GM23338 (cell line): ENCODE data around the gene PTPN12. TPM values are rescaled to one million over a fixed set of nuclear protein-coding genes. Genes with fewer than 3 reads are reported as not detected.

Experiments used
- ATAC-seq: fragments of 200-7000 bp; cut with Tn5 transposase; 3 replicates; pipeline ENCODE4 v1.9.1; 2020
- DNase-seq: peaks from one replicate; pipeline ENCODE4 v3.0.0-alpha.2; 2015; ENCODE audit warnings: low spot score
- H2AFZ ChIP-seq: fragments of 200-600 bp; sonication (generic); 2 replicates; pipeline ENCODE4 v1.8.0; 2016; ENCODE audit warnings: antibody characterized with exemption, mild to moderate bottlenecking, moderate library complexity
- H3F3A ChIP-seq: fragments of 200-600 bp; sonication (generic); replicated peaks from 2 replicates; pipeline ENCODE4 v1.8.0; 2017; ENCODE audit warnings: antibody characterized with exemption, mixed run types, low read depth
- H3K27ac ChIP-seq: fragments of 200-600 bp; sonication (generic); 2 replicates; pipeline ENCODE4 v1.6.1; 2016; ENCODE audit warnings: low read depth
- H3K27me3 ChIP-seq: fragments of 200-600 bp; sonication (generic); 2 replicates; pipeline ENCODE4 v1.8.0; 2016; ENCODE audit warnings: mild to moderate bottlenecking, mixed run types, moderate library complexity; ENCODE audit not compliant: insufficient read depth
- H3K36me3 ChIP-seq: fragments of 200-600 bp; sonication (generic); 2 replicates; pipeline ENCODE4 v1.8.0; 2016; ENCODE audit warnings: mild to moderate bottlenecking; ENCODE audit not compliant: insufficient read depth
- H3K4me1 ChIP-seq: fragments of 200-600 bp; sonication (generic); 2 replicates; pipeline ENCODE4 v1.8.0; 2016; ENCODE audit warnings: mild to moderate bottlenecking, moderate library complexity; ENCODE audit not compliant: insufficient read depth
- H3K4me2 ChIP-seq: fragments of 200-600 bp; sonication (generic); 2 replicates; pipeline ENCODE4 v1.7.1; 2017; ENCODE audit warnings: mixed run types
- H3K4me3 ChIP-seq: fragments of 200-600 bp; sonication (generic); 2 replicates; pipeline ENCODE4 v1.6.1; 2016; ENCODE audit warnings: mixed run types
- H3K79me2 ChIP-seq: fragments of 200-600 bp; sonication (generic); replicated peaks from 2 replicates; pipeline ENCODE4 v1.8.0; 2017; ENCODE audit warnings: mild to moderate bottlenecking; ENCODE audit not compliant: insufficient read depth
- H3K9me2 ChIP-seq: fragments of 200-600 bp; sonication (generic); 2 replicates; pipeline ENCODE4 v1.8.0; 2017; ENCODE audit not compliant: insufficient read depth
- H4K20me1 ChIP-seq: fragments of 200-600 bp; sonication (generic); replicated peaks from 2 replicates; pipeline ENCODE4 v1.8.0; 2017; ENCODE audit warnings: mild to moderate bottlenecking; ENCODE audit not compliant: insufficient read depth
- H3K27ac Mint-ChIP-seq: 2 replicates; pipeline ENCODE4 v1.8.0; 2020; ENCODE audit warnings: inconsistent platforms, mild to moderate bottlenecking, moderate library complexity, mixed read lengths
- H3K27me3 Mint-ChIP-seq: 3 replicates; pipeline ENCODE4 v1.8.0; 2022; ENCODE audit warnings: low read depth, mild to moderate bottlenecking, moderate library complexity, mixed read lengths, inconsistent platforms; ENCODE audit not compliant: insufficient read depth, poor library complexity
- H3K36me3 Mint-ChIP-seq: 3 replicates; pipeline ENCODE4 v1.8.0; 2021; ENCODE audit warnings: low read depth, mild to moderate bottlenecking, inconsistent platforms, moderate library complexity, mixed read lengths
- H3K4me1 Mint-ChIP-seq: 3 replicates; pipeline ENCODE4 v1.8.0; 2020; ENCODE audit warnings: mild to moderate bottlenecking, inconsistent platforms, mixed read lengths
- H3K4me3 Mint-ChIP-seq: 3 replicates; pipeline ENCODE4 v1.8.0; 2021; ENCODE audit warnings: moderate library complexity, mild to moderate bottlenecking, inconsistent platforms, mixed read lengths
- H3K9me3 Mint-ChIP-seq: 3 replicates; pipeline ENCODE4 v1.8.0; 2020; ENCODE audit warnings: moderate library complexity, mild to moderate bottlenecking, inconsistent platforms, mixed read lengths
- CREB1 ChIP-seq: fragments of 250-450 bp; sonication (Bioruptor Pico); IDR thresholded peaks from 2 replicates; pipeline ENCODE4 v1.5.0; 2020; ENCODE audit warnings: low read depth, mild to moderate bottlenecking, moderate library complexity
- ETS1 ChIP-seq: IDR thresholded peaks from 2 replicates; pipeline ENCODE4 v1.6.1; 2016; ENCODE audit warnings: antibody characterized with exemption
- EZH2 ChIP-seq: fragments of 200-600 bp; sonication (generic); IDR thresholded peaks from one replicate; pipeline ENCODE4 v1.8.0; 2017; ENCODE audit warnings: antibody characterized with exemption, mild to moderate bottlenecking, low read depth; ENCODE audit not compliant: unreplicated experiment
- EZH2phosphoT487 ChIP-seq: fragments of 200-600 bp; sonication (generic); IDR thresholded peaks from one replicate; pipeline ENCODE4 v1.8.1; 2018; ENCODE audit warnings: antibody characterized with exemption; ENCODE audit not compliant: unreplicated experiment
- JUNB ChIP-seq: IDR thresholded peaks from one replicate; pipeline ENCODE4 v1.6.1; 2016; ENCODE audit warnings: antibody characterized with exemption; ENCODE audit not compliant: unreplicated experiment
- NANOG ChIP-seq: IDR thresholded peaks from 2 replicates; pipeline ENCODE4 v1.6.1; 2016; ENCODE audit warnings: antibody characterized with exemption, borderline replicate concordance
- POLR2AphosphoS5 ChIP-seq: IDR thresholded peaks from 2 replicates; pipeline ENCODE4 v1.6.1; 2016; ENCODE audit warnings: antibody characterized with exemption, low read depth
- REST ChIP-seq: IDR thresholded peaks from one replicate; pipeline ENCODE4 v1.6.1; 2018; ENCODE audit warnings: antibody characterized with exemption; ENCODE audit not compliant: unreplicated experiment
- STAT1 ChIP-seq: IDR thresholded peaks from one replicate; pipeline ENCODE4 v1.6.1; 2016; ENCODE audit warnings: antibody characterized with exemption; ENCODE audit not compliant: unreplicated experiment
- ZNF114 ChIP-seq: fragments of 250-450 bp; sonication (Bioruptor Pico); IDR thresholded peaks from 2 replicates; pipeline ENCODE4 v1.5.0; 2020; ENCODE audit warnings: mild to moderate bottlenecking, moderate library complexity
- ZNF331 ChIP-seq: fragments of 250-450 bp; sonication (Bioruptor Pico); IDR thresholded peaks from 2 replicates; pipeline ENCODE4 v1.5.0; 2020; ENCODE audit warnings: low read depth, mild to moderate bottlenecking, moderate library complexity
- ZNF462 ChIP-seq: fragments of 250-450 bp; sonication (Bioruptor Pico); IDR thresholded peaks from 2 replicates; pipeline ENCODE4 v1.5.0; 2020; ENCODE audit warnings: mild to moderate bottlenecking, moderate library complexity
- polyA plus RNA-seq: library from polyadenylated mRNA; unstranded; fragments of >200 nt; fragmentation: Nextera tagmentation; extraction: Ambion mirVana; gene quantifications from 2 replicates; pipeline ENCODE4 v1.2.1, GENCODE V29; 2016
- total RNA-seq: library from RNA; depleted of rRNA; stranded (reverse); fragments of >200 nt; shearing (Covaris generic); gene quantifications from 2 replicates; pipeline ENCODE4 v1.2.3, GENCODE V29; 2014

The PTPN12 gene
- total and polyA plus RNA-seq, 2 experiments from 2014 or later: 58.8 to 187 TPM

GRCh38 chr7:77565917-77566316 is 28.8 kb downstream of the PTPN12 start:
- H3K4me2 ChIP-seq: no peak overlapping the region

More at GRCh38 chr7:77565917-77566316, 28.8 kb downstream of the PTPN12 start:
- no peaks in the 10 kb centered on the region for H3K27me3 ChIP-seq
- no peak overlapping the region for H3K4me3 ChIP-seq
- Mint-ChIP-seq H3K27ac (no peak overlapping the region), H3K4me1 (peaks cover 33% of the 10 kb centered on the region), H3K27me3 (peaks cover 2% of the 10 kb centered on the region), H3K9me3 (no peaks in the 10 kb centered on the region), H3K36me3 (peaks cover 8% of the 10 kb centered on the region; the same call in 2 of the 3 replicates), H3K4me3 (no peak overlapping the region)
- H3K9me2 ChIP-seq: no peaks in the 10 kb centered on the region
- ATAC-seq (no peak), DNase-seq (no peak)
- peaks cover 42% of the 10 kb centered on the region for H4K20me1 ChIP-seq
- TF ChIP-seq ZNF114 (CRISPR knock-in tag) (no peak), EZH2 (no peak), EZH2phosphoT487 (no peak), ZNF331 (CRISPR knock-in tag) (no peak), ZNF462 (CRISPR knock-in tag) (no peak), STAT1 (no peak), NANOG (no peak), POLR2AphosphoS5 (no peak), CREB1 (no peak), REST (no peak), ETS1 (no peak), JUNB (no peak)
- peaks cover 46% of the 10 kb centered on the region for H3K4me1 ChIP-seq
- H3K79me2 ChIP-seq: peaks cover 100% of the 10 kb centered on the region
- H2AFZ ChIP-seq: no peak overlapping the region
- no peaks in the 10 kb centered on the region for H3K36me3 ChIP-seq
- no peaks in the 10 kb centered on the region for H3F3A ChIP-seq
- no peak overlapping the region for H3K27ac ChIP-seq
